GM12874 (cell line): ENCODE data around the gene SCO1.
A peak's percentile ranks its signal among the peaks of the same experiment; 100 is the strongest.

Experiments used
- CTCF ChIP-seq: IDR thresholded peaks from 2 replicates; pipeline ENCODE4 v1.5.1; 2011; ENCODE audit warnings: low read depth, mild to moderate bottlenecking, control low read depth, low read length, moderate library complexity; ENCODE audit not compliant: insufficient read depth

SCO1 gene

GRCh38 chr17:10649602-10650001 lies 47.7 kb downstream of the SCO1 start:
- TF ChIP-seq CTCF = no peak

- TF ChIP-seq CTCF = no peak
These were observed 48.4 kb downstream of the SCO1 start for GRCh38 chr17:10648956-10649355.

- no peak for TF ChIP-seq CTCF
These were observed 49.0 kb downstream of the SCO1 start for GRCh38 chr17:10648381-10648780.

- peak; percentile 84 for TF ChIP-seq CTCF
These were observed 50.8 kb downstream of the SCO1 start for GRCh38 chr17:10646392-10646990.

GRCh38 chr17:10640475-10640874 lies 56.9 kb downstream of the SCO1 start:
- TF ChIP-seq CTCF = no peak

- TF ChIP-seq CTCF = no peak
These were observed 59.2 kb downstream of the SCO1 start for GRCh38 chr17:10638151-10638550.

GRCh38 chr17:10635290-10635689 lies 62.0 kb downstream of the SCO1 start:
- no peak for TF ChIP-seq CTCF

- no peak for TF ChIP-seq CTCF
These were observed 63.5 kb downstream of the SCO1 start for GRCh38 chr17:10633738-10634379.
